WTC11 (cell line): Measurements from ENCODE around the gene SOSTDC1. TPM values are rescaled to one million over a fixed set of nuclear protein-coding genes. Genes with fewer than 3 reads are reported as not detected.
"Not testable (repeated sequence)": the region's sequence is repeated elsewhere in the genome, so short reads cannot be mapped to it uniquely, and the experiment has no call there.

Experiments
- ATAC-seq: fragments of 200-7000 bp; cut with Tn5 transposase; 2 replicates; pipeline ENCODE4 v1.10.0; 2021; ENCODE audit warnings: mild to moderate bottlenecking, moderate library complexity
- CTCF ChIA-PET: fragments of 300-600 bp; sonication (Branson Sonifier 250); formaldehyde crosslinking; loops from one replicate; lab custom pipeline; 2021; ENCODE audit warnings: antibody characterized with exemption; lab: Charles Lee
- POLR2A ChIA-PET: fragments of 350-600 bp; sonication (Branson Sonifier 250); formaldehyde crosslinking; loops from one replicate; lab custom pipeline; 2021; ENCODE audit warnings: antibody characterized with exemption; lab: Charles Lee
- DNase-seq: peaks from one replicate; pipeline ENCODE4 v3.0.0; 2021; ENCODE audit warnings: low spot score
- H3K27ac Mint-ChIP-seq: 2 replicates; pipeline ENCODE4 v1.8.0; 2021; ENCODE audit warnings: mixed read lengths
- H3K27me3 Mint-ChIP-seq: 2 replicates; pipeline ENCODE4 v1.8.0; 2021; ENCODE audit warnings: low read depth, mild to moderate bottlenecking, moderate library complexity, mixed read lengths
- H3K36me3 Mint-ChIP-seq: 2 replicates; pipeline ENCODE4 v1.8.0; 2021; ENCODE audit warnings: mixed read lengths
- H3K4me1 Mint-ChIP-seq: 2 replicates; pipeline ENCODE4 v1.8.0; 2022; ENCODE audit warnings: mixed read lengths
- H3K4me3 Mint-ChIP-seq: 2 replicates; pipeline ENCODE4 v1.8.0; 2021; ENCODE audit warnings: mild to moderate bottlenecking, moderate library complexity, mixed read lengths
- H3K9me3 Mint-ChIP-seq: 2 replicates; pipeline ENCODE4 v1.8.0; 2021; ENCODE audit warnings: mixed read lengths
- E2F5 ChIP-seq: sonication (generic); formaldehyde crosslinking; IDR thresholded peaks from 2 replicates; pipeline ENCODE4 v1.8.1; 2022; ENCODE audit warnings: mild to moderate bottlenecking, moderate library complexity, missing genetic modification reagents
- FOXJ3 ChIP-seq: sonication (generic); formaldehyde crosslinking; IDR thresholded peaks from 2 replicates; pipeline ENCODE4 v1.9.0; 2021; ENCODE audit warnings: missing genetic modification reagents, mild to moderate bottlenecking, borderline replicate concordance
- MAX ChIP-seq: sonication (generic); formaldehyde crosslinking; IDR thresholded peaks from 2 replicates; pipeline ENCODE4 v1.8.0; 2022; ENCODE audit warnings: mild to moderate bottlenecking, missing genetic modification reagents
- NR3C1 ChIP-seq: sonication (generic); formaldehyde crosslinking; conservative IDR thresholded peaks from 2 replicates; pipeline ENCODE4 v1.8.1; 2023; ENCODE audit warnings: low read depth, mild to moderate bottlenecking, missing genetic modification reagents
- PRRX2 ChIP-seq: fragments of 250-450 bp; sonication (Bioruptor Pico); IDR thresholded peaks from 2 replicates; pipeline ENCODE4 v1.8.0; 2021; ENCODE audit warnings: mild to moderate bottlenecking
- STAT6 ChIP-seq: sonication (generic); formaldehyde crosslinking; conservative IDR thresholded peaks from 2 replicates; pipeline ENCODE4 v1.8.1; 2023; ENCODE audit warnings: mild to moderate bottlenecking, low read depth, missing genetic modification reagents, moderate library complexity
- ZNF121 ChIP-seq: sonication (generic); formaldehyde crosslinking; IDR thresholded peaks from 2 replicates; pipeline ENCODE4 v1.8.0; 2023; ENCODE audit warnings: missing genetic modification reagents
- ZNF138 ChIP-seq: sonication (generic); formaldehyde crosslinking; conservative IDR thresholded peaks from 2 replicates; pipeline ENCODE4 v1.8.1; 2022; ENCODE audit warnings: mild to moderate bottlenecking, moderate library complexity, missing genetic modification reagents
- ZNF671 ChIP-seq: fragments of 250-450 bp; sonication (Bioruptor Pico); IDR thresholded peaks from 2 replicates; pipeline ENCODE4 v1.8.0; 2021; ENCODE audit warnings: mild to moderate bottlenecking
- total RNA-seq: library from RNA; stranded (reverse); gene quantifications from 3 replicates; pipeline ENCODE4 v1.2.3, GENCODE V29; 2021
- TF ChIP-seq, protein P1 (sequence below): sonication (generic); formaldehyde crosslinking; IDR thresholded peaks from 2 replicates; pipeline ENCODE4 v1.8.0; 2023; ENCODE audit warnings: mild to moderate bottlenecking, missing genetic modification reagents
- TF ChIP-seq, protein P2 (sequence below): sonication (generic); formaldehyde crosslinking; IDR thresholded peaks from 2 replicates; pipeline ENCODE4 v1.8.0; 2022; ENCODE audit warnings: mild to moderate bottlenecking, missing genetic modification reagents
- TF ChIP-seq, protein P3 (sequence below): sonication (generic); formaldehyde crosslinking; IDR thresholded peaks from 2 replicates; pipeline ENCODE4 v1.8.0; 2023; ENCODE audit warnings: missing genetic modification reagents, mild to moderate bottlenecking, borderline replicate concordance
- TF ChIP-seq, protein P4 (sequence below): fragments of 250-450 bp; sonication (Bioruptor Pico); IDR thresholded peaks from 2 replicates; pipeline ENCODE4 v1.9.0; 2021; ENCODE audit warnings: moderate library complexity, mild to moderate bottlenecking, inconsistent platforms, borderline replicate concordance

Gene SOSTDC1
- total RNA-seq, 1 experiment from 2014 or later = 0.15 TPM

DNA sequence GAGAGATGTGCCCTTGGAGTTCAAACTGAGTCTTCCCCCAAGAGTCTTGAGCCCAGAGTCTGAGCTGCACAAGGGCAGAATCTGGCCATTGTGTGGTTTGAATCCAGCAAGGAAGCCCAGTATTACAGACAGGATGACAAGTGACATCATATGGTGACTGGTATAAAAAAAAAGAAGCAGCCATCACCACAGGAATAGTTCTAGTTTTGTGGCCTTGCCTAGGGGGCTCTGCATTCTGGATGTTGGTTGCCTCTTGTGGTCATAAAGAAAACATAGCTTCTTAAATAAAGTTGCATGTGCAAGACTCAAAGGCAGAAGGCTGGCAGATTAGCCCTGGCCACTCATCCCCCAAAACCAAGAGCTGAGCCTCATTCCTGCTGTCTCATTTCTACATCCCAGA is 44.3 kb upstream of the SOSTDC1 start (continued):
- TF ChIP-seq STAT6 = no peak
- TF ChIP-seq, protein P1, sequence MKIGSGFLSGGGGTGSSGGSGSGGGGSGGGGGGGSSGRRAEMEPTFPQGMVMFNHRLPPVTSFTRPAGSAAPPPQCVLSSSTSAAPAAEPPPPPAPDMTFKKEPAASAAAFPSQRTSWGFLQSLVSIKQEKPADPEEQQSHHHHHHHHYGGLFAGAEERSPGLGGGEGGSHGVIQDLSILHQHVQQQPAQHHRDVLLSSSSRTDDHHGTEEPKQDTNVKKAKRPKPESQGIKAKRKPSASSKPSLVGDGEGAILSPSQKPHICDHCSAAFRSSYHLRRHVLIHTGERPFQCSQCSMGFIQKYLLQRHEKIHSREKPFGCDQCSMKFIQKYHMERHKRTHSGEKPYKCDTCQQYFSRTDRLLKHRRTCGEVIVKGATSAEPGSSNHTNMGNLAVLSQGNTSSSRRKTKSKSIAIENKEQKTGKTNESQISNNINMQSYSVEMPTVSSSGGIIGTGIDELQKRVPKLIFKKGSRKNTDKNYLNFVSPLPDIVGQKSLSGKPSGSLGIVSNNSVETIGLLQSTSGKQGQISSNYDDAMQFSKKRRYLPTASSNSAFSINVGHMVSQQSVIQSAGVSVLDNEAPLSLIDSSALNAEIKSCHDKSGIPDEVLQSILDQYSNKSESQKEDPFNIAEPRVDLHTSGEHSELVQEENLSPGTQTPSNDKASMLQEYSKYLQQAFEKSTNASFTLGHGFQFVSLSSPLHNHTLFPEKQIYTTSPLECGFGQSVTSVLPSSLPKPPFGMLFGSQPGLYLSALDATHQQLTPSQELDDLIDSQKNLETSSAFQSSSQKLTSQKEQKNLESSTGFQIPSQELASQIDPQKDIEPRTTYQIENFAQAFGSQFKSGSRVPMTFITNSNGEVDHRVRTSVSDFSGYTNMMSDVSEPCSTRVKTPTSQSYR = no peak
- no peak for TF ChIP-seq FOXJ3 (CRISPR knock-in tag)
- TF ChIP-seq ZNF671 (CRISPR knock-in tag) = no peak
- TF ChIP-seq, protein P2, sequence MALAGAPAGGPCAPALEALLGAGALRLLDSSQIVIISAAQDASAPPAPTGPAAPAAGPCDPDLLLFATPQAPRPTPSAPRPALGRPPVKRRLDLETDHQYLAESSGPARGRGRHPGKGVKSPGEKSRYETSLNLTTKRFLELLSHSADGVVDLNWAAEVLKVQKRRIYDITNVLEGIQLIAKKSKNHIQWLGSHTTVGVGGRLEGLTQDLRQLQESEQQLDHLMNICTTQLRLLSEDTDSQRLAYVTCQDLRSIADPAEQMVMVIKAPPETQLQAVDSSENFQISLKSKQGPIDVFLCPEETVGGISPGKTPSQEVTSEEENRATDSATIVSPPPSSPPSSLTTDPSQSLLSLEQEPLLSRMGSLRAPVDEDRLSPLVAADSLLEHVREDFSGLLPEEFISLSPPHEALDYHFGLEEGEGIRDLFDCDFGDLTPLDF (CRISPR knock-in tag) = no peak
- no peak for TF ChIP-seq PRRX2

DNA sequence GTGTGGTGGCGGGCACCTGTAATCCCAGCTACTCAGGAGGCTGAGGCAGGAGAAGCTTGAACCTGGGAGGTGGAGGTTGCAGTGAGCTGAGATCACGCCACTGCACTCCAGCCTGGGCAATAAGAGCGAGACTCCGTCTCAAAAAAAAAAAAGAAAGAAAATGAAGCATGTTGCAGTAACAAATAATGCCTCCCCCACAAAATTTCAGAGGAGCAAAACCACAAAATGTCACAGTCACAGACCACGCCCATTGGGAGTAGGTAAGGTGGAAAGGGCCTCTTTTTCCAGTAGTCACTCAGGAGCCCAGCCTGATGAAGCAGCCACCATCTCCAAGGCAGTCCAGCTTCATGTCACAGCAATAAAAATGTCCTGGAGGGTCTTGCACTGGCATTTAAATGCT is 40.9 kb upstream of the SOSTDC1 start:
- H3K4me3 Mint-ChIP-seq, H3K27me3 Mint-ChIP-seq, DNase-seq, H3K4me1 Mint-ChIP-seq, H3K27ac Mint-ChIP-seq, ATAC-seq, H3K9me3 Mint-ChIP-seq, H3K36me3 Mint-ChIP-seq, POLR2A ChIA-PET, CTCF ChIA-PET: not testable (repeated sequence)

DNA sequence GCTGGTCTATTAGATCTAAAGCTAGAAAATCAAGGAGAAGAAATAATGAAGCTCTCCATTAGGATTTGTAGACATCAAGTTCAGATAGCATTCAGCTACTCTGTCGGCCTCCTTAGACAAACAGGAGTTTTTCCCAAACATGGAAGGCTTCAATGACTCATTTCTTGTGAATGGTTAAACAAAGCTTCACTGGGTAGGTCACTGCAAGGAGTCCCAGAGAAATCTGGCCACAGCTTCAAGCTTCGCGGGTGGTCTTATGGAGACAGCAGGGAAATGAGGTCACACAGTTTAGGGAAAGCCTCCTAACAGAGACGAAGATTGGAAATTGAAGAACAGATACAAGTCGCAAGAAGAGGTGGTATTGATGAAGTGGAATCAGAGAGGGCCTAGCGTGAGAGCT is 38.5 kb upstream of the SOSTDC1 start:
- Mint-ChIP-seq H3K4me1 (0 out of 2 replicates have a peak, but pooled peaks cover 2% of the 10 kb centered on the region), H3K27ac (no peak overlapping the region)
- CTCF ChIA-PET = interaction anchor here (0.6 kb wide), 1 partner anchor 1852 kb away, joined by 4 read pairs; no protein-coding TSS in a partner anchor

GRCh38 chr7:16502303-16502702 is 36.8 kb upstream of the SOSTDC1 start:
- no peak overlapping the region for H3K27ac Mint-ChIP-seq
- H3K27me3 Mint-ChIP-seq = no peaks in the 10 kb centered on the region
- DNase-seq (no peak), ATAC-seq (no peak)
- H3K36me3 Mint-ChIP-seq = no peaks in the 10 kb centered on the region
- H3K9me3 Mint-ChIP-seq = no peaks in the 10 kb centered on the region
- 0 out of 2 replicates have a peak, but pooled peaks cover 2% of the 10 kb centered on the region for H3K4me1 Mint-ChIP-seq
- ChIA-PET POLR2A (no interaction called here), CTCF (no interaction called here)
- H3K4me3 Mint-ChIP-seq = no peak overlapping the region
- TF ChIP-seq ZNF138 (no peak), E2F5 (CRISPR knock-in tag) (no peak), ZNF121 (no peak)
- TF ChIP-seq, protein P3, sequence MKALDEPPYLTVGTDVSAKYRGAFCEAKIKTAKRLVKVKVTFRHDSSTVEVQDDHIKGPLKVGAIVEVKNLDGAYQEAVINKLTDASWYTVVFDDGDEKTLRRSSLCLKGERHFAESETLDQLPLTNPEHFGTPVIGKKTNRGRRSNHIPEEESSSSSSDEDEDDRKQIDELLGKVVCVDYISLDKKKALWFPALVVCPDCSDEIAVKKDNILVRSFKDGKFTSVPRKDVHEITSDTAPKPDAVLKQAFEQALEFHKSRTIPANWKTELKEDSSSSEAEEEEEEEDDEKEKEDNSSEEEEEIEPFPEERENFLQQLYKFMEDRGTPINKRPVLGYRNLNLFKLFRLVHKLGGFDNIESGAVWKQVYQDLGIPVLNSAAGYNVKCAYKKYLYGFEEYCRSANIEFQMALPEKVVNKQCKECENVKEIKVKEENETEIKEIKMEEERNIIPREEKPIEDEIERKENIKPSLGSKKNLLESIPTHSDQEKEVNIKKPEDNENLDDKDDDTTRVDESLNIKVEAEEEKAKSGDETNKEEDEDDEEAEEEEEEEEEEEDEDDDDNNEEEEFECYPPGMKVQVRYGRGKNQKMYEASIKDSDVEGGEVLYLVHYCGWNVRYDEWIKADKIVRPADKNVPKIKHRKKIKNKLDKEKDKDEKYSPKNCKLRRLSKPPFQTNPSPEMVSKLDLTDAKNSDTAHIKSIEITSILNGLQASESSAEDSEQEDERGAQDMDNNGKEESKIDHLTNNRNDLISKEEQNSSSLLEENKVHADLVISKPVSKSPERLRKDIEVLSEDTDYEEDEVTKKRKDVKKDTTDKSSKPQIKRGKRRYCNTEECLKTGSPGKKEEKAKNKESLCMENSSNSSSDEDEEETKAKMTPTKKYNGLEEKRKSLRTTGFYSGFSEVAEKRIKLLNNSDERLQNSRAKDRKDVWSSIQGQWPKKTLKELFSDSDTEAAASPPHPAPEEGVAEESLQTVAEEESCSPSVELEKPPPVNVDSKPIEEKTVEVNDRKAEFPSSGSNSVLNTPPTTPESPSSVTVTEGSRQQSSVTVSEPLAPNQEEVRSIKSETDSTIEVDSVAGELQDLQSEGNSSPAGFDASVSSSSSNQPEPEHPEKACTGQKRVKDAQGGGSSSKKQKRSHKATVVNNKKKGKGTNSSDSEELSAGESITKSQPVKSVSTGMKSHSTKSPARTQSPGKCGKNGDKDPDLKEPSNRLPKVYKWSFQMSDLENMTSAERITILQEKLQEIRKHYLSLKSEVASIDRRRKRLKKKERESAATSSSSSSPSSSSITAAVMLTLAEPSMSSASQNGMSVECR = no peak
- TF ChIP-seq, protein P4, sequence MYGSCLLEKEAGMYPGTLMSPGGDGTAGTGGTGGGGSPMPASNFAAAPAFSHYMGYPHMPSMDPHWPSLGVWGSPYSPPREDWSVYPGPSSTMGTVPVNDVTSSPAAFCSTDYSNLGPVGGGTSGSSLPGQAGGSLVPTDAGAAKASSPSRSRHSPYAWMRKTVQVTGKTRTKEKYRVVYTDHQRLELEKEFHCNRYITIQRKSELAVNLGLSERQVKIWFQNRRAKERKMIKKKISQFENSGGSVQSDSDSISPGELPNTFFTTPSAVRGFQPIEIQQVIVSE = no peak
- TF ChIP-seq, protein P1 = no peak

More for the DNA sequence above, 38.5 kb upstream of the SOSTDC1 start:
- POLR2A ChIA-PET = interaction anchor here (0.6 kb wide), 1 partner anchor 1409 kb away, joined by 3 read pairs; no protein-coding TSS in a partner anchor
- Mint-ChIP-seq H3K27me3 (no peaks in the 10 kb centered on the region), H3K36me3 (no peaks in the 10 kb centered on the region), H3K4me3 (no peak overlapping the region), H3K9me3 (peaks cover 8% of the 10 kb centered on the region)
- DNase-seq (no peak), ATAC-seq (no peak; the same call in 1 of the 2 replicates)
- no peak for TF ChIP-seq NR3C1 (CRISPR knock-in tag)
- TF ChIP-seq MAX = no peak
- TF ChIP-seq, all 79 proteins: peak for 0
